Ascending aorta (tissue), 2 donors: ENCODE results near the gene RTKN2. TPM values are rescaled to one million over a fixed set of nuclear protein-coding genes. Genes with fewer than 3 reads are reported as not detected.

Experiments used
- DNase-seq, 2 donors: peaks; one replicate each; pipeline ENCODE4 v3.0.0-alpha.2; 2019; ENCODE audit warnings: low spot score in 2 of 2
- H3K27ac ChIP-seq, 2 donors: fragments of 200-600 bp; sonication (generic); one replicate each; pipeline ENCODE4 v1.5.1; 2016 to 2017; ENCODE audit warnings: mild to moderate bottlenecking in 1 of 2
- H3K27me3 ChIP-seq: fragments of 200-600 bp; sonication (generic); one replicate; pipeline ENCODE4 v1.5.1; 2017
- H3K36me3 ChIP-seq, 2 donors: fragments of 200-600 bp; sonication (generic); one replicate each; pipeline ENCODE4 v1.5.1; 2016
- H3K4me1 ChIP-seq, 2 donors: fragments of 200-600 bp; sonication (generic); one replicate each; pipeline ENCODE4 v1.5.1; 2016 to 2017; ENCODE audit warnings: mild to moderate bottlenecking in 1 of 2
- H3K4me3 ChIP-seq, 2 donors: fragments of 200-600 bp; sonication (generic); one replicate each; pipeline ENCODE4 v1.5.1; 2016 to 2017; ENCODE audit warnings: mild to moderate bottlenecking in 1 of 2
- H3K9me3 ChIP-seq, 2 donors: fragments of 200-600 bp; sonication (generic); one replicate each; pipeline ENCODE4 v1.5.1; 2016
- intact Hi-C: fragments of 100-400 bp; cut with DNase I; formaldehyde crosslinking; loops from one replicate; pipeline ENCODE4 v1.15.1; 2023
- total RNA-seq: library from RNA; depleted of rRNA; stranded (reverse); fragments of >200 nt; gene quantifications from one replicate; pipeline ENCODE4 v1.1.0, GENCODE V29; 2016
- TF ChIP-seq, protein P1 (sequence below), 3 experiments: fragments of 200-600 bp in 2 of 3; fragments of 450-650 bp in 1 of 3; sonication (generic) in 2 of 3; IDR thresholded peaks; one replicate each; pipeline ENCODE4 v1.5.1; 2016 to 2019; ENCODE audit warnings: antibody characterized with exemption in 3 of 3, mild to moderate bottlenecking in 1 of 3, moderate library complexity in 1 of 3

Gene RTKN2, protein sequence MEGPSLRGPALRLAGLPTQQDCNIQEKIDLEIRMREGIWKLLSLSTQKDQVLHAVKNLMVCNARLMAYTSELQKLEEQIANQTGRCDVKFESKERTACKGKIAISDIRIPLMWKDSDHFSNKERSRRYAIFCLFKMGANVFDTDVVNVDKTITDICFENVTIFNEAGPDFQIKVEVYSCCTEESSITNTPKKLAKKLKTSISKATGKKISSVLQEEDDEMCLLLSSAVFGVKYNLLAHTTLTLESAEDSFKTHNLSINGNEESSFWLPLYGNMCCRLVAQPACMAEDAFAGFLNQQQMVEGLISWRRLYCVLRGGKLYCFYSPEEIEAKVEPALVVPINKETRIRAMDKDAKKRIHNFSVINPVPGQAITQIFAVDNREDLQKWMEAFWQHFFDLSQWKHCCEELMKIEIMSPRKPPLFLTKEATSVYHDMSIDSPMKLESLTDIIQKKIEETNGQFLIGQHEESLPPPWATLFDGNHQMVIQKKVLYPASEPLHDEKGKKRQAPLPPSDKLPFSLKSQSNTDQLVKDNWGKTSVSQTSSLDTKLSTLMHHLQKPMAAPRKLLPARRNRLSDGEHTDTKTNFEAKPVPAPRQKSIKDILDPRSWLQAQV
- total RNA-seq = not detected

GRCh38 chr10:62268399-62269114 is at the start of gene RTKN2:
Gene RTKN2 (minus strand): TSS chr10:62268844. CDS start chr10:62268610, 234 bp downstream.
- Histone ChIP-seq H3K9me3 (no peaks in the 10 kb centered on the region), H3K4me1 (peaks cover 0 to 6% of the 10 kb centered on the region in 2 donors), H3K27ac (no peak within 1 kb of the TSS), H3K36me3 (no peaks in the 10 kb centered on the region), H3K4me3 (peak within 1 kb of the TSS; percentile 70 to 84), H3K27me3 (no peaks in the 10 kb centered on the region)
- DNase-seq = peak; percentile 12 to 79
- TF ChIP-seq, protein P1, sequence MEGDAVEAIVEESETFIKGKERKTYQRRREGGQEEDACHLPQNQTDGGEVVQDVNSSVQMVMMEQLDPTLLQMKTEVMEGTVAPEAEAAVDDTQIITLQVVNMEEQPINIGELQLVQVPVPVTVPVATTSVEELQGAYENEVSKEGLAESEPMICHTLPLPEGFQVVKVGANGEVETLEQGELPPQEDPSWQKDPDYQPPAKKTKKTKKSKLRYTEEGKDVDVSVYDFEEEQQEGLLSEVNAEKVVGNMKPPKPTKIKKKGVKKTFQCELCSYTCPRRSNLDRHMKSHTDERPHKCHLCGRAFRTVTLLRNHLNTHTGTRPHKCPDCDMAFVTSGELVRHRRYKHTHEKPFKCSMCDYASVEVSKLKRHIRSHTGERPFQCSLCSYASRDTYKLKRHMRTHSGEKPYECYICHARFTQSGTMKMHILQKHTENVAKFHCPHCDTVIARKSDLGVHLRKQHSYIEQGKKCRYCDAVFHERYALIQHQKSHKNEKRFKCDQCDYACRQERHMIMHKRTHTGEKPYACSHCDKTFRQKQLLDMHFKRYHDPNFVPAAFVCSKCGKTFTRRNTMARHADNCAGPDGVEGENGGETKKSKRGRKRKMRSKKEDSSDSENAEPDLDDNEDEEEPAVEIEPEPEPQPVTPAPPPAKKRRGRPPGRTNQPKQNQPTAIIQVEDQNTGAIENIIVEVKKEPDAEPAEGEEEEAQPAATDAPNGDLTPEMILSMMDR (IDR thresholded peaks at IDR 0.05) = no peak
- intact Hi-C loops = loop anchor here (5.0 to 10.0 kb wide), 3 partner anchors 99 to 546 kb away; partner anchors contain the start of gene EGR2

DNA sequence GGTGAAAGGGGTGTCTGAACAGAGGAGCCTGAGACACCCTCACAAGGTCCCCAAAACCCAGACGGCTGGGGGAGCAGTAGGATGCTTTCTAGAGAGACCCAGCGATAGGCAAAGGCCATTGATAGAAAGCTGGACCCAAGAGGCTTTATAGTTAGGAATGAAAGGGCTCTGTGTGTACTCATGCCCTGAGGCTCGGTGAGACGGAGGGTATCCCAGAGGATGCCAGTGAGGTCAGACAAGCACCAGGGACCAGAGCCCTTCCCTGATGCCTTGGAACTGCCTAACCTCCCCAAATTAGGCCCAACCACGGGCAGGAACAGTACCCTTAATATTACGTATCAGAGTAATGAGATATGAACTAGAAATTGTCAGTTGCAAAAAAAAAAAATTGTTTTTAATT is 48.6 kb upstream of the RTKN2 start:
- H3K4me1 ChIP-seq = no peaks in the 10 kb centered on the region
- H3K27me3 ChIP-seq = no peaks in the 10 kb centered on the region
- no peak for DNase-seq
- intact Hi-C loops = no loop called here
- no peak overlapping the region for H3K27ac ChIP-seq
- H3K4me3 ChIP-seq = no peak overlapping the region
- no peaks in the 10 kb centered on the region for H3K9me3 ChIP-seq
- H3K36me3 ChIP-seq = no peaks in the 10 kb centered on the region
- TF ChIP-seq, protein P1 (IDR thresholded peaks at IDR 0.05) = no peak

- Histone ChIP-seq H3K27me3 (no peaks in the 10 kb centered on the region), H3K9me3 (no peaks in the 10 kb centered on the region), H3K27ac (no peak overlapping the region), H3K36me3 (no peaks in the 10 kb centered on the region), H3K4me3 (no peak overlapping the region), H3K4me1 (no peaks in the 10 kb centered on the region)
- DNase-seq = no peak
- TF ChIP-seq, protein P1 (IDR thresholded peaks at IDR 0.05) = no peak
- intact Hi-C loops = no loop called here
Measured at GRCh38 chr10:62309254-62309653, 40.6 kb upstream of the RTKN2 start.

GRCh38 chr10:62308101-62308500 is 39.5 kb upstream of the RTKN2 start:
- H3K4me3 ChIP-seq = no peak overlapping the region
- no peak overlapping the region for H3K27ac ChIP-seq
- intact Hi-C loops = no loop called here
- no peaks in the 10 kb centered on the region for H3K9me3 ChIP-seq
- DNase-seq = no peak
- TF ChIP-seq, protein P1 (IDR thresholded peaks at IDR 0.05) = no peak
- no peaks in the 10 kb centered on the region for H3K4me1 ChIP-seq
- H3K36me3 ChIP-seq = no peaks in the 10 kb centered on the region
- no peaks in the 10 kb centered on the region for H3K27me3 ChIP-seq

DNA sequence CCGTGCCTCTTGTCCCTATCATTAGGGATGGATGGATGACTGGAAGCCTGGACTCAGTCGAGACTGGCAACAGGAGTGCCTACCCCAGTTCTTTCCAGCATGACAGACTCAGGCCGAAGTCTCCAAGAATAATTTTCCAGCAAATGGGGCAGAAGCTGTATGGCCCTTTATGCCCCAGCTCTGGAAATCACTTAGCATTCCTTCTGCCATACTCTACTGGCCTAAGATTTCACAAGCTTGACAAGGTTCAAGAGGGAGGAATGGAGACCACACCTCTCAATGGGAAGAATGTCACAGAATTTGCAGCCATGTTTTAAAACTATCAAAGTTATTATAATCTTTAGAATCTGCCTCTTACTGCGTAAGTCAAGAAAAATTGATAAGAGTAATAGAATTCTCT is 39.0 kb upstream of the RTKN2 start:
- DNase-seq = no peak
- intact Hi-C loops = no loop called here
- TF ChIP-seq, protein P1 (IDR thresholded peaks at IDR 0.05) = no peak

More for the DNA sequence above, 39.0 kb upstream of the RTKN2 start:
- no peaks in the 10 kb centered on the region for H3K4me1 ChIP-seq
- no peak overlapping the region for H3K4me3 ChIP-seq
- no peaks in the 10 kb centered on the region for H3K27me3 ChIP-seq
- no peak overlapping the region for H3K27ac ChIP-seq
- H3K36me3 ChIP-seq = no peaks in the 10 kb centered on the region
- H3K9me3 ChIP-seq = no peaks in the 10 kb centered on the region
